Measurements from ENCODE around the gene TYSND1.

The TYSND1 gene

GRCh38 chr10:70122742-70123141 is 23.8 kb downstream of the TYSND1 start:
- TF ChIP-seq CTCF (IDR thresholded peaks at IDR 0.05) (no peak), ZFX (IDR thresholded peaks at IDR 0.05; ENCODE audit: borderline replicate concordance) (no peak)
- H3K27ac ChIP-seq: no peak overlapping the region

- TF ChIP-seq ZFX (IDR thresholded peaks at IDR 0.05; ENCODE audit: borderline replicate concordance) (no peak), CTCF (IDR thresholded peaks at IDR 0.05) (no peak)
- H3K27ac ChIP-seq: no peak overlapping the region
Measured at GRCh38 chr10:70121281-70121949, 25.1 kb downstream of the TYSND1 start.

GRCh38 chr10:70120417-70120816 is 26.1 kb downstream of the TYSND1 start:
- TF ChIP-seq CTCF (IDR thresholded peaks at IDR 0.05): no peak
- H3K27ac ChIP-seq: no peak overlapping the region

GRCh38 chr10:70119623-70120022 is 26.9 kb downstream of the TYSND1 start:
- H3K27ac ChIP-seq: no peak overlapping the region
- no peak for TF ChIP-seq CTCF (IDR thresholded peaks at IDR 0.05)
- TF ChIP-seq ZFX (IDR thresholded peaks at IDR 0.05; ENCODE audit: borderline replicate concordance): no peak

- TF ChIP-seq CTCF (IDR thresholded peaks at IDR 0.05): no peak
- TF ChIP-seq ZFX (IDR thresholded peaks at IDR 0.05; ENCODE audit: borderline replicate concordance): no peak
Measured at GRCh38 chr10:70119197-70119596, 27.3 kb downstream of the TYSND1 start.

GRCh38 chr10:70118196-70118595 is 28.3 kb downstream of the TYSND1 start:
- TF ChIP-seq CTCF (IDR thresholded peaks at IDR 0.05) (no peak), ZFX (IDR thresholded peaks at IDR 0.05; ENCODE audit: borderline replicate concordance) (no peak)
- no peak overlapping the region for H3K27ac ChIP-seq

More at GRCh38 chr10:70119197-70119596, 27.3 kb downstream of the TYSND1 start:
- H3K27ac ChIP-seq: no peak overlapping the region

GRCh38 chr10:70117646-70118045 is 28.9 kb downstream of the TYSND1 start:
- TF ChIP-seq ZFX (IDR thresholded peaks at IDR 0.05; ENCODE audit: borderline replicate concordance): no peak
- no peak for TF ChIP-seq CTCF (IDR thresholded peaks at IDR 0.05)
- H3K27ac ChIP-seq: no peak overlapping the region
